WTC11 (cell line): Measurements from ENCODE around the gene CYGB. TPM values are rescaled to one million over a fixed set of nuclear protein-coding genes. Genes with fewer than 3 reads are reported as not detected.

Source experiments
- ATAC-seq: fragments of 200-7000 bp; cut with Tn5 transposase; 2 replicates; pipeline ENCODE4 v1.10.0; 2021; ENCODE audit warnings: mild to moderate bottlenecking, moderate library complexity
- CTCF ChIA-PET: fragments of 300-600 bp; sonication (Branson Sonifier 250); formaldehyde crosslinking; loops from one replicate; lab custom pipeline; 2021; ENCODE audit warnings: antibody characterized with exemption; lab: Charles Lee
- POLR2A ChIA-PET: fragments of 350-600 bp; sonication (Branson Sonifier 250); formaldehyde crosslinking; loops from one replicate; lab custom pipeline; 2021; ENCODE audit warnings: antibody characterized with exemption; lab: Charles Lee
- DNase-seq: peaks from one replicate; pipeline ENCODE4 v3.0.0; 2021; ENCODE audit warnings: low spot score
- H3K27ac Mint-ChIP-seq: 2 replicates; pipeline ENCODE4 v1.8.0; 2021; ENCODE audit warnings: mixed read lengths
- H3K27me3 Mint-ChIP-seq: 2 replicates; pipeline ENCODE4 v1.8.0; 2021; ENCODE audit warnings: low read depth, mild to moderate bottlenecking, moderate library complexity, mixed read lengths
- H3K36me3 Mint-ChIP-seq: 2 replicates; pipeline ENCODE4 v1.8.0; 2021; ENCODE audit warnings: mixed read lengths
- H3K4me1 Mint-ChIP-seq: 2 replicates; pipeline ENCODE4 v1.8.0; 2022; ENCODE audit warnings: mixed read lengths
- H3K4me3 Mint-ChIP-seq: 2 replicates; pipeline ENCODE4 v1.8.0; 2021; ENCODE audit warnings: mild to moderate bottlenecking, moderate library complexity, mixed read lengths
- H3K9me3 Mint-ChIP-seq: 2 replicates; pipeline ENCODE4 v1.8.0; 2021; ENCODE audit warnings: mixed read lengths
- CREB1 ChIP-seq: sonication (generic); formaldehyde crosslinking; IDR thresholded peaks from 2 replicates; pipeline ENCODE4 v1.8.0; 2023; ENCODE audit warnings: mild to moderate bottlenecking, missing genetic modification reagents
- FOXK1 ChIP-seq: sonication (generic); formaldehyde crosslinking; IDR thresholded peaks from 2 replicates; pipeline ENCODE4 v1.8.0; 2022; ENCODE audit warnings: mild to moderate bottlenecking, moderate library complexity, missing genetic modification reagents
- FOXP1 ChIP-seq: sonication (generic); formaldehyde crosslinking; IDR thresholded peaks from 2 replicates; pipeline ENCODE4 v1.8.0; 2022; ENCODE audit warnings: missing genetic modification reagents, mild to moderate bottlenecking, moderate library complexity, borderline replicate concordance
- MXD4 ChIP-seq: fragments of 250-450 bp; sonication (Bioruptor Pico); IDR thresholded peaks from 2 replicates; pipeline ENCODE4 v1.8.0; 2021; ENCODE audit warnings: mild to moderate bottlenecking, moderate library complexity, borderline replicate concordance
- NFATC4 ChIP-seq: fragments of 250-450 bp; sonication (Bioruptor Pico); IDR thresholded peaks from 2 replicates; pipeline ENCODE4 v1.9.0; 2021; ENCODE audit warnings: mild to moderate bottlenecking
- NR1H2 ChIP-seq: sonication (generic); formaldehyde crosslinking; IDR thresholded peaks from 2 replicates; pipeline ENCODE4 v1.9.0; 2021; ENCODE audit warnings: mild to moderate bottlenecking, moderate library complexity, missing genetic modification reagents
- RELA ChIP-seq: sonication (generic); formaldehyde crosslinking; IDR thresholded peaks from 2 replicates; pipeline ENCODE4 v1.8.1; 2022; ENCODE audit warnings: missing genetic modification reagents, mild to moderate bottlenecking, borderline replicate concordance
- ZNF219 ChIP-seq: sonication (generic); formaldehyde crosslinking; IDR thresholded peaks from 2 replicates; pipeline ENCODE4 v1.8.0; 2023; ENCODE audit warnings: missing genetic modification reagents, mild to moderate bottlenecking, borderline replicate concordance
- ZNF396 ChIP-seq: fragments of 250-450 bp; sonication (Bioruptor Pico); IDR thresholded peaks from 2 replicates; pipeline ENCODE4 v1.8.0; 2021; ENCODE audit warnings: mild to moderate bottlenecking, moderate library complexity, borderline replicate concordance
- total RNA-seq: library from RNA; stranded (reverse); gene quantifications from 3 replicates; pipeline ENCODE4 v1.2.3, GENCODE V29; 2021
- TF ChIP-seq, protein P1 (sequence below): sonication (generic); formaldehyde crosslinking; IDR thresholded peaks from 2 replicates; pipeline ENCODE4 v1.8.1; 2023; ENCODE audit warnings: mild to moderate bottlenecking, moderate library complexity, missing genetic modification reagents
- TF ChIP-seq, protein P2 (sequence below): sonication (generic); formaldehyde crosslinking; IDR thresholded peaks from 2 replicates; pipeline ENCODE4 v1.8.0; 2022; ENCODE audit warnings: mild to moderate bottlenecking, missing genetic modification reagents
- TF ChIP-seq, protein P3 (sequence below): sonication (generic); formaldehyde crosslinking; IDR thresholded peaks from 2 replicates; pipeline ENCODE4 v1.8.0; 2023; ENCODE audit warnings: mild to moderate bottlenecking, missing genetic modification reagents
- TF ChIP-seq, protein P4 (sequence below): sonication (generic); formaldehyde crosslinking; conservative IDR thresholded peaks from 2 replicates; pipeline ENCODE4 v1.8.1; 2023; ENCODE audit warnings: mild to moderate bottlenecking, low read depth, missing genetic modification reagents, moderate library complexity
- TF ChIP-seq, protein P5 (sequence below): sonication (generic); formaldehyde crosslinking; IDR thresholded peaks from 2 replicates; pipeline ENCODE4 v1.8.1; 2022; ENCODE audit warnings: mild to moderate bottlenecking, missing genetic modification reagents, moderate library complexity, borderline replicate concordance
- TF ChIP-seq, protein P6 (sequence below): fragments of 250-450 bp; sonication (Bioruptor Pico); conservative IDR thresholded peaks from 2 replicates; pipeline ENCODE4 v1.9.0; 2021; ENCODE audit warnings: mild to moderate bottlenecking
- TF ChIP-seq, protein P7 (sequence below): sonication (generic); formaldehyde crosslinking; IDR thresholded peaks from 2 replicates; pipeline ENCODE4 v1.8.1; 2023; ENCODE audit warnings: mild to moderate bottlenecking, missing genetic modification reagents, moderate library complexity

Gene CYGB
- total RNA-seq, 1 experiment from 2014 or later: 3.6 TPM

DNA sequence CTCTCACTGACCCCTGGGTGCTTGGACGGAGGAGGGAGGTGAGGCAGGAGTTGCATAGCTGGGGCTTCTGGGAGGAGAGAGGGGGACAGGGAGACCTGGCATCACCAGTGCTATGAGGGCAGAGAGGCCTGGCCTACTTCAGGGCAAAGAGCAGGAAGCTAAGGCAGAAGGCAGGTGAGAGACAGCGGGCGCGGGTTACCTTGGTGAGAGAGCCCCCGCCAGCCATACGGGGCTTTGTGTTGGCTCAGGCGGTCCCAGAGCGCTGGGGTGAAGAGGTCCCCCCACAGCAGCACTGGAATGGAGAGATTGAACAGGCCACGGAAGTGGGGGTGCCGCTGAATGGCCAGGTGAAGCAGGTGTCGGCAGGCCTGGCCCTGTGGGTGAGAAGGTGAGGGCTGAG lies 36.7 kb upstream of the CYGB start:
- ATAC-seq: no peak
- CTCF ChIA-PET: interaction anchor here (1.0 to 1.7 kb wide), 2 partner anchors 39 to 107 kb away, joined by 3 to 4 read pairs; no protein-coding TSS in a partner anchor
- H3K27ac Mint-ChIP-seq: no peak overlapping the region
- 0 out of 2 replicates have a peak, but pooled peaks cover 3% of the 10 kb centered on the region for H3K4me1 Mint-ChIP-seq
- no peak for DNase-seq
- H3K27me3 Mint-ChIP-seq: peaks cover 6% of the 10 kb centered on the region; the same call in 1 of the 2 replicates
- POLR2A ChIA-PET: no interaction called here
- no peak overlapping the region for H3K4me3 Mint-ChIP-seq
- peaks cover 4% of the 10 kb centered on the region; the same call in 1 of the 2 replicates for H3K36me3 Mint-ChIP-seq
- TF ChIP-seq ZNF396 (CRISPR knock-in tag) (no peak), ZNF219 (CRISPR knock-in tag) (no peak), FOXP1 (CRISPR knock-in tag) (no peak), RELA (CRISPR knock-in tag) (no peak), CREB1 (CRISPR knock-in tag) (no peak)
- TF ChIP-seq, protein P1, sequence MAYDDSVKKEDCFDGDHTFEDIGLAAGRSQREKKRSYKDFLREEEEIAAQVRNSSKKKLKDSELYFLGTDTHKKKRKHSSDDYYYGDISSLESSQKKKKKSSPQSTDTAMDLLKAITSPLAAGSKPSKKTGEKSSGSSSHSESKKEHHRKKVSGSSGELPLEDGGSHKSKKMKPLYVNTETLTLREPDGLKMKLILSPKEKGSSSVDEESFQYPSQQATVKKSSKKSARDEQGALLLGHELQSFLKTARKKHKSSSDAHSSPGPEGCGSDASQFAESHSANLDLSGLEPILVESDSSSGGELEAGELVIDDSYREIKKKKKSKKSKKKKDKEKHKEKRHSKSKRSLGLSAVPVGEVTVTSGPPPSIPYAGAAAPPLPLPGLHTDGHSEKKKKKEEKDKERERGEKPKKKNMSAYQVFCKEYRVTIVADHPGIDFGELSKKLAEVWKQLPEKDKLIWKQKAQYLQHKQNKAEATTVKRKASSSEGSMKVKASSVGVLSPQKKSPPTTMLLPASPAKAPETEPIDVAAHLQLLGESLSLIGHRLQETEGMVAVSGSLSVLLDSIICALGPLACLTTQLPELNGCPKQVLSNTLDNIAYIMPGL (CRISPR knock-in tag): no peak
- TF ChIP-seq, protein P2, sequence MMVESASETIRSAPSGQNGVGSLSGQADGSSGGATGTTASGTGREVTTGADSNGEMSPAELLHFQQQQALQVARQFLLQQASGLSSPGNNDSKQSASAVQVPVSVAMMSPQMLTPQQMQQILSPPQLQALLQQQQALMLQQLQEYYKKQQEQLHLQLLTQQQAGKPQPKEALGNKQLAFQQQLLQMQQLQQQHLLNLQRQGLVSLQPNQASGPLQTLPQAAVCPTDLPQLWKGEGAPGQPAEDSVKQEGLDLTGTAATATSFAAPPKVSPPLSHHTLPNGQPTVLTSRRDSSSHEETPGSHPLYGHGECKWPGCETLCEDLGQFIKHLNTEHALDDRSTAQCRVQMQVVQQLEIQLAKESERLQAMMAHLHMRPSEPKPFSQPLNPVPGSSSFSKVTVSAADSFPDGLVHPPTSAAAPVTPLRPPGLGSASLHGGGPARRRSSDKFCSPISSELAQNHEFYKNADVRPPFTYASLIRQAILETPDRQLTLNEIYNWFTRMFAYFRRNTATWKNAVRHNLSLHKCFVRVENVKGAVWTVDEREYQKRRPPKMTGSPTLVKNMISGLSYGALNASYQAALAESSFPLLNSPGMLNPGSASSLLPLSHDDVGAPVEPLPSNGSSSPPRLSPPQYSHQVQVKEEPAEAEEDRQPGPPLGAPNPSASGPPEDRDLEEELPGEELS (CRISPR knock-in tag): no peak
- TF ChIP-seq, protein P3, sequence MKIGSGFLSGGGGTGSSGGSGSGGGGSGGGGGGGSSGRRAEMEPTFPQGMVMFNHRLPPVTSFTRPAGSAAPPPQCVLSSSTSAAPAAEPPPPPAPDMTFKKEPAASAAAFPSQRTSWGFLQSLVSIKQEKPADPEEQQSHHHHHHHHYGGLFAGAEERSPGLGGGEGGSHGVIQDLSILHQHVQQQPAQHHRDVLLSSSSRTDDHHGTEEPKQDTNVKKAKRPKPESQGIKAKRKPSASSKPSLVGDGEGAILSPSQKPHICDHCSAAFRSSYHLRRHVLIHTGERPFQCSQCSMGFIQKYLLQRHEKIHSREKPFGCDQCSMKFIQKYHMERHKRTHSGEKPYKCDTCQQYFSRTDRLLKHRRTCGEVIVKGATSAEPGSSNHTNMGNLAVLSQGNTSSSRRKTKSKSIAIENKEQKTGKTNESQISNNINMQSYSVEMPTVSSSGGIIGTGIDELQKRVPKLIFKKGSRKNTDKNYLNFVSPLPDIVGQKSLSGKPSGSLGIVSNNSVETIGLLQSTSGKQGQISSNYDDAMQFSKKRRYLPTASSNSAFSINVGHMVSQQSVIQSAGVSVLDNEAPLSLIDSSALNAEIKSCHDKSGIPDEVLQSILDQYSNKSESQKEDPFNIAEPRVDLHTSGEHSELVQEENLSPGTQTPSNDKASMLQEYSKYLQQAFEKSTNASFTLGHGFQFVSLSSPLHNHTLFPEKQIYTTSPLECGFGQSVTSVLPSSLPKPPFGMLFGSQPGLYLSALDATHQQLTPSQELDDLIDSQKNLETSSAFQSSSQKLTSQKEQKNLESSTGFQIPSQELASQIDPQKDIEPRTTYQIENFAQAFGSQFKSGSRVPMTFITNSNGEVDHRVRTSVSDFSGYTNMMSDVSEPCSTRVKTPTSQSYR (CRISPR knock-in tag): no peak
- TF ChIP-seq, protein P4, sequence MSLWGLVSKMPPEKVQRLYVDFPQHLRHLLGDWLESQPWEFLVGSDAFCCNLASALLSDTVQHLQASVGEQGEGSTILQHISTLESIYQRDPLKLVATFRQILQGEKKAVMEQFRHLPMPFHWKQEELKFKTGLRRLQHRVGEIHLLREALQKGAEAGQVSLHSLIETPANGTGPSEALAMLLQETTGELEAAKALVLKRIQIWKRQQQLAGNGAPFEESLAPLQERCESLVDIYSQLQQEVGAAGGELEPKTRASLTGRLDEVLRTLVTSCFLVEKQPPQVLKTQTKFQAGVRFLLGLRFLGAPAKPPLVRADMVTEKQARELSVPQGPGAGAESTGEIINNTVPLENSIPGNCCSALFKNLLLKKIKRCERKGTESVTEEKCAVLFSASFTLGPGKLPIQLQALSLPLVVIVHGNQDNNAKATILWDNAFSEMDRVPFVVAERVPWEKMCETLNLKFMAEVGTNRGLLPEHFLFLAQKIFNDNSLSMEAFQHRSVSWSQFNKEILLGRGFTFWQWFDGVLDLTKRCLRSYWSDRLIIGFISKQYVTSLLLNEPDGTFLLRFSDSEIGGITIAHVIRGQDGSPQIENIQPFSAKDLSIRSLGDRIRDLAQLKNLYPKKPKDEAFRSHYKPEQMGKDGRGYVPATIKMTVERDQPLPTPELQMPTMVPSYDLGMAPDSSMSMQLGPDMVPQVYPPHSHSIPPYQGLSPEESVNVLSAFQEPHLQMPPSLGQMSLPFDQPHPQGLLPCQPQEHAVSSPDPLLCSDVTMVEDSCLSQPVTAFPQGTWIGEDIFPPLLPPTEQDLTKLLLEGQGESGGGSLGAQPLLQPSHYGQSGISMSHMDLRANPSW (CRISPR knock-in tag): no peak
- H3K9me3 Mint-ChIP-seq: no peaks in the 10 kb centered on the region

DNA sequence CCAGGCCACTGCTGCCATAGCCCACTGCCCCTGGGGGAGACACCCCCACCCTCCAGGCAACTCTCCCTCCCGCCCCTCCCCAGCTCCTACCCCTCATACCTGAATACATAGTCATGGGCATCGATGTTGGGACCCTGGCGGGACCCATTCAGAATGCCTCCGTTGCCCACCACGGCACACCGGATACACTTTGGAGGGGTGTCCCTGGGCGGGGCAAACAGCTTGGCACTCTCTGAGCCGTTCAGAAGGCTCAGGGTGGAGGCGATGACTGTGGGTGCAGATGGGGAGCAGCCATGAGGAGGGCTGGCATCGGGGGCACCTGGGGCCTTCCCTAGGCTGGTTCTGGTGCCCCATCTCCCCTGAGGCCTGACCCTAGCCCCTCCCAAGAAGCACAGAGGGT lies 35.6 kb upstream of the CYGB start:
- Mint-ChIP-seq H3K9me3 (no peaks in the 10 kb centered on the region), H3K36me3 (peaks cover 4% of the 10 kb centered on the region; the same call in 1 of the 2 replicates), H3K4me1 (peaks cover 9% of the 10 kb centered on the region), H3K27ac (no peak overlapping the region), H3K4me3 (no peak overlapping the region), H3K27me3 (peaks cover 3% of the 10 kb centered on the region; the same call in 1 of the 2 replicates)
- no peak for DNase-seq
- CTCF ChIA-PET: interaction anchor here (1.1 to 3.1 kb wide), 2 partner anchors 50 to 51 kb away, joined by 4 to 10 read pairs; no protein-coding TSS in a partner anchor
- ATAC-seq: no peak
- POLR2A ChIA-PET: no interaction called here
- TF ChIP-seq MXD4 (no peak), ZNF219 (CRISPR knock-in tag) (no peak), FOXK1 (CRISPR knock-in tag) (no peak), NR1H2 (CRISPR knock-in tag) (no peak), ZNF396 (CRISPR knock-in tag) (no peak), NFATC4 (CRISPR knock-in tag) (no peak)
- TF ChIP-seq, protein P5, sequence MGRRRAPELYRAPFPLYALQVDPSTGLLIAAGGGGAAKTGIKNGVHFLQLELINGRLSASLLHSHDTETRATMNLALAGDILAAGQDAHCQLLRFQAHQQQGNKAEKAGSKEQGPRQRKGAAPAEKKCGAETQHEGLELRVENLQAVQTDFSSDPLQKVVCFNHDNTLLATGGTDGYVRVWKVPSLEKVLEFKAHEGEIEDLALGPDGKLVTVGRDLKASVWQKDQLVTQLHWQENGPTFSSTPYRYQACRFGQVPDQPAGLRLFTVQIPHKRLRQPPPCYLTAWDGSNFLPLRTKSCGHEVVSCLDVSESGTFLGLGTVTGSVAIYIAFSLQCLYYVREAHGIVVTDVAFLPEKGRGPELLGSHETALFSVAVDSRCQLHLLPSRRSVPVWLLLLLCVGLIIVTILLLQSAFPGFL: no peak
- TF ChIP-seq, protein P6, sequence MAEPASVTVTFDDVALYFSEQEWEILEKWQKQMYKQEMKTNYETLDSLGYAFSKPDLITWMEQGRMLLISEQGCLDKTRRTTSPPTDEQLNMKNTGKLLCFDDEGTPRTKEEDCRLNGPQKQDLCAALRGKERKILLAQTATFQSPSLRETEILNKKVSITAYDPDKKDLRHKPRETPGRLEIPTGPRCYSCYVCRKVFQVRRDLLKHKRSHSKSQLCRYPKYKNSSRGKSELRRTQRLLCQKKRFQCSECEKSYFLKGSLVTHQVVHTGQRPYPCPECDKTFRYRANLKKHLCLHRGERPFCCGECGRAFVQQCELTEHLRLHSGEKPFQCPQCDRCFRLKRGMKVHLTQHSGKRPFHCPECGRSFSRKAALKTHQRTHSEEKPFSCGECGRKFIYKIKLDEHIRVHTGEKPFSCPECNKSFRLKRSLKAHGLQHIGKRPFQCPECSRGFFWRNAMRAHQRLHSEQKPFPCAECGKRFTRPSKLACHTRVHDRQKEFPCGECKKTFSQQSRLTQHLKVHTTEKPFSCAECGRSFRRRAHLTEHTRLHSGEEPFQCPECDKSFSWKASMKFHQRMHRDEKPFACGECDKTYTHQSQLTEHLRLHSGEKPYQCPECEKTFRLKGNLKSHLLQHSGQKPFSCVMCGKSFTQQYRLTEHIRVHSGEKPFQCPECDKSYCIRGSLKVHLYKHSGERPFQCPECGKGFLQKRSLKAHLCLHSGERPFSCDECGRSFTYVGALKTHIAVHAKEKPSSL (CRISPR knock-in tag): no peak
- TF ChIP-seq, protein P7, sequence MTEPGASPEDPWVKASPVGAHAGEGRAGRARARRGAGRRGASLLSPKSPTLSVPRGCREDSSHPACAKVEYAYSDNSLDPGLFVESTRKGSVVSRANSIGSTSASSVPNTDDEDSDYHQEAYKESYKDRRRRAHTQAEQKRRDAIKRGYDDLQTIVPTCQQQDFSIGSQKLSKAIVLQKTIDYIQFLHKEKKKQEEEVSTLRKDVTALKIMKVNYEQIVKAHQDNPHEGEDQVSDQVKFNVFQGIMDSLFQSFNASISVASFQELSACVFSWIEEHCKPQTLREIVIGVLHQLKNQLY (CRISPR knock-in tag): no peak
